Effector CD4-positive, alpha-beta T cell (primary cell): ENCODE measurements around the gene FAM187B.
"Not testable (repeated sequence)": the region's sequence is repeated elsewhere in the genome, so short reads cannot be mapped to it uniquely, and the experiment has no call there.

Experiments used
- DNase-seq: peaks from one replicate; pipeline ENCODE4 v3.0.0-alpha.2; 2020

The FAM187B gene

GRCh38 chr19:35231956-35232645 is 3.6 kb upstream of the FAM187B start:
- no peak for DNase-seq

DNA sequence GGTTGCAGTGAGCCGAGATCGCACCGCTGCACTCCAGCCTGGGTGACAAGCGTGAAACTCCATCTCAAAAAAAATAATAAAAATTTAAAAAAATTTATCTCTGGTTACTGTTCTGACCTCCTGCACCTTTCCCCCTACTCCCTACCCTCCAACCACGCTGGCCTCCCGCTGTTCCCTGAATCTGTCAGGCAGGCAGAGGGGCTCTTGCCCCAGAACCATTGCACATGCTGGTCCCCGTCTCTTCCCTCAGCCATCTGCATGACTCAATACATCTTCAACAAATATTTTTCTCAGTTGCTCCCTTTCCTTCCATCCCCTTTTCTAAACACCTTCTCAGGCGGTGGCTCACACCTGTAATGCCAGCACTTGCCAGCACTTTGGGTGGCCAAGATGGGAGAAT is 1.1 kb upstream of the FAM187B start:
- no peak for DNase-seq

GRCh38 chr19:35226748-35227147 is 1.8 kb downstream of the FAM187B start:
- DNase-seq, result no peak

- DNase-seq, result no peak
These were observed 2.6 kb downstream of the FAM187B start for GRCh38 chr19:35225951-35226350.

DNA sequence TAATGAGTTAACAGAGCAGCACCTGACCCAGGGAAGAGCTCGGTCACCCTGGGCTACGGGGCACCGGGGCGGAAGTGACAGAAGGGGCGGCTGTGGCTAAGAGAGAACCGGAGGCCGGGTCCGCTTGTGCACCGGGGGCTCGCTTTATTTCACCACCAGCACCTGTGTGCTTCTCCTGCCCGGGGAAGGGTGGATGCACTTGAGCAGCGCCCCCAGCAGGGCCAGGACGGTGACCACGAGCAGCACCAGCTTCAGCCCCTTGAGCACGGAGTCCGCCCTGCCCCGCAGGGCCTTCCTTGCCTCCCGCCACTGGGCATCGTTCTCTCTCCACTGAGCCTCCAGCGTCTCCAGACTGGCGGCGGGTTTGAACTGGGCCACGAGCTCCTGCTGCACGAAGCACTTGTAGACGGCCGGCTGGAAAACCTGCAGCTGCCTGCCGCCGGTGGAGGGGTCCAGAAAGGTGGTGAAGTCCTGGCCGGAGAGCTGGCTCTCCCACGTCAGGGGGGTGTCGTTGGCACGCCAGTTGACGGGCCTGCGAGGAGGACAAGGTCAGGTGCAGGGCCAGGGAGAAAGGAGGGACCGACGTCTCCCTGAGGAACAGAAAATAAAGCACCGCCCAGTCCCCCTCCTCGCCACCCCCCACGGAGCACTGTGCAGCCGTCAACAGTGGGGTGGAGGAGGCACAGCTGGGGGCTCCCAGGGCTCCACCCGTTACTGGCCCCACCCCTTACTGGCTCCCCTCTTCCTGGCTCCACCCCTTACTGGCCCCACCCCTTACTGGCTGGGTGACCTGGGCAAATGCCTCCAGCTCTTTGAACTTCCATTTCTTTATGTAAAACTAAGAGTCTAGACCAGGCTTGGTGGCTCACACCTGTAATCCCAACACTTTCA is 3.6 kb downstream of the FAM187B start:
- no peak for DNase-seq

GRCh38 chr19:35223862-35224505 is 4.6 kb downstream of the FAM187B start:
- DNase-seq, result no peak

GRCh38 chr19:35223084-35223790 is 5.3 kb downstream of the FAM187B start:
- no peak for DNase-seq

DNA sequence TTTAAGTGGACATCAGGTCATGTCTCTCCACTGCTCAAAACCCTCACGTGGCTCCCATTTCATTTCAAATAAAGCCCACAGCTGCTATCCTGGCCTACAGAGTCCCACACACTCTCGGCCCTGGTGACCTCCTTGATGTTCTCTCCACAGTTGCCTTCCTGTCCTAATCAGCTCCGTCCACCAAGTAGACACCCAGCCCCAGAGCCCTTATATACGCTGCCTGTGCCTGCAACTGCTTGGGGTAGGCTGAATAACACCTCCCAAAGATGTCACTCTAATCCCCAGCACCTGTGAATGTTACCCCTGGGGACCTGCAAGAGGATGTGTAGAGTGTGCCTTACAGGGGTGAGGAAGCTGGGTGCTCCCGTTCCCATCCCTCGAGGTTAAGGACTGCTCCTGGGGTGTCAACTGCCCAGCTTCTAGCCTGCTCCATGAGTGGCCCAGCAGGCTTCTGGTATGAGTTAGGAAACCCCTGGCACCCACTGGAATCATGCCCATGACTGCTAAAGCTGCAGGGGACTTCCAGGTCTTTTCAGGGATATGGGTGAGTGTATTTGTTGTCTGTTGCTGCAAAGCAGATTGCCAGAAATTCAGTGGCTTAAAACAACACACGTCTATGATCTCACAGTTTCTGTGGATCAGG is 6.0 kb downstream of the FAM187B start:
- DNase-seq, result no peak

DNA sequence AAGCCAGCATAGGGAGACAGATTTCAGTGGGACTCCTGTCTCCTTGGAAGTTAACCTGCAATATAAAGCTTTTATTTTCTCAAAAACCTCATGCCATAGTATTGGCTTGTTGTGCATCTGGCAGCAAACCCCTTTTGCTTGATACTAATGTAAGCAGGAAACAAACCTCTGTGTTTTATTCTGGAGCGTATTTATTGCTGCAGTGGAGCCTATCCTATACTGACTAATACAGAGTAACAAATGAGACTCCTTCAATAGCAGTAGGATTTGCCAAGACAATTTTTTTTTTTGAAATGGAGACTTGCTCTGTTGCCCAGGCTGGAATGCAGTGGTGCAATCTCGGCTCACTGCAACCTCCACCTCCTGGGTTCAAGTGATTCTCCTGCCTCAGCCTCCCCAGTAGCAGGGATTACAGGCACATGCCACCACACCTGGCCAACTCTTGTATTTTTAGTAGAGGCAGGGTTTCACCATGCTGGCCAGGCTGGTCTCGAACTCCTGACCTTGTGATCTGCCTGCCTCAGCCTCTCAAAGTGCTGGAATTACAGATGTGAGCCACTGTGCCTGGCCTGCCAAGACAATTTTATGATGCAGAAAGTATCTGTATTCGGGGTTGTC is 7.5 kb downstream of the FAM187B start:
- not testable (repeated sequence) for DNase-seq

DNA sequence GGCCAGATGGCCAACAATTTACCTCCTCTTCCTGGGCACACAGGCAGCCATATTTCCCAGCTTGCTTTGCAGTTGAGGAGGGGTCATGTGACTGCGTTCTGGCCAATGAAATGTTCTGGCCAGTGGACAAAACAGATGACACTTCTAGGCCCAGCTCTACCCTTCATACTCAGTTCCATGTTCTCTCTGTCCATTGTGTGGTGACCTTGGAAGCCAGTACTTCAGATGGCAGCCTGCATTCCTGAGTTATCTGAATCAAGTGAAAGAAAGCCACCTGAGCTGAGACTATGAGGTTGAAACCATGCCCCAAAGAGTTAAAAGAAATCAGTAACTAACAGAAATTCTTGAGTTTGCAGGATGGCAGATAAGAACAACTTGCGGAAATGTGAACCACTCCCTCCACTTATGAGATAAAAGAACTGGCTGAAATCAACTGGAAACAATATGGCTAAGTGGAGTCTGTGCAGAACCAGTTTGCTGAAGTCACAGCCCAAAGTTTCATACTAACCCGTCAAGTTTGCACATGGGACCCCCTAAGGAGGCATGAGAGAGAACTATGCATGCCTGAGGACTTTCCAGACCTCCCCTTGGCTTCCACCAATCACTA is 8.1 kb downstream of the FAM187B start:
- DNase-seq, result no peak

DNA sequence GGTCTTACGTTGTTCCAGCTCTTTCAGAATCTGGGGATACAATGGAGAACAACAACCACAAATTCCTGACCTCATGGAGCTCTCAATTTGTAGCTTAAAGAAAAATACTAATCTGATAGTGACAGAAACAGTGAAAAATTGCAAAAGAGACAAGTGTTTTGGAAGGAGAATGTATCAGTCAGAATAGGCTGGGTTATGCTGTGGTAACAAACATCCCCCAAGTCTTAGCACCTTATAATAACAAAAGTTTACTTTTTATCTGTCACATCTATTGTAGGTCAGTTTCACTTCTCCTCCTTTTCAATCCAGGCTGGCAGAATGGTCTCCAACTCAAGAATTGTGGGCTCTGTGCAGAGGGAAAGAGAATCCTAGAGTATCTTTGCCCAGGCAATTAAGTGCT is 9.5 kb downstream of the FAM187B start:
- DNase-seq, result no peak

DNA sequence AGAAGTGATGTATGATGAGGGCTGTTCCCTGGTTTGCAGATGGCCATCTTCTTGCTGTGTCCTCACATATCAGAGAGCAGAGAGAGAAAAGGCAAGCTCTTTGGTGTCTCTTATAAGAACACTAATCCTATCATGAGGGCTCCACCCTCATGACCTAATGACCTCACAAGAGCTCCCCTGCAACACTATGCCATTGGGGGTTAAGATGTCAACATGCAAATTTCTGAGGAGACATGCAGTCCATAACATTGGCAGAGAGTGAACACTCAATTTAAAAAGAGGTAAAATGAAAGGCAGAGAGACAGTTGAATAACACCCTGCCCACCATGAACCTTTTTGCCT is 10.9 kb downstream of the FAM187B start:
- DNase-seq, result no peak

DNA sequence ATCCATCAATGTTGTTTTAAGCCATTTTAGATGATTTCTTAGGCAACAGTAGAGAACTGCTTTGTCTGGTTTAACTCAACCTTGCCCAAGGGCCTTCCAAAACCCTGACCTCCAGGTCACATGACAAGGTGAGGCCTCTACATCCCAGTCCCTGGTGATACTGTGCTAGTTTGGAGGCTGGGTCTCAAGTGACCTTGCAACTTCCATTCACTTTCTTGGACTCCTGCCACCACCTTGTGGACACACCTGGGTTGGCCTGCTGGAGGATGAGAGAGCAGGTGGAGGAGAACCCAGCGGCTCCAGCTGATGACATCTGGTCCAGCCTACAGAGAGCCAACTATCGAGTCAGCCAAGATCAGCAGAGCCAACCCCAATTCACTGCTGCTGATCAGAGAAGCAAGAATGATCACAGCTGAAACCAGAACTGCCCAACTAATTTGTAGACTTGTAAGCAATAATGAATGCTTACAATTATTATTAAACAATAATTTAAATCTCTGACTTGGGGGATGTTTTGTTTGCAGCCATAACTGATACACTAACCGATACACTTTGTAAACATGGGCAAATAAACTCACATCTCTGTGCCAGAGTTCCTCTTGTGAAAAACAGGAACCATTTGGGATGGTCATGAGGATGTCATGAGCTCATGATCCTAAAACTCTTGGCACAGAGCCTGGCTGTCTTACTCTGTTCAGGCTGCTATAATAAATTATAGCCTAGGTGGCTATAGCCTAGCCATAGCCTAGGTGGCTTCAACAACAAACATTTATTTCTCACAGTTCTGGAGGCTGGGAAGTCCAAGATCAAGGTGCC is 11.5 kb downstream of the FAM187B start:
- peak; percentile 30 for DNase-seq

GRCh38 chr19:35216016-35216832 is 12.3 kb downstream of the FAM187B start:
- DNase-seq, result no peak

- DNase-seq, result no peak
These were observed 13.6 kb downstream of the FAM187B start for GRCh38 chr19:35214766-35215422.

DNA sequence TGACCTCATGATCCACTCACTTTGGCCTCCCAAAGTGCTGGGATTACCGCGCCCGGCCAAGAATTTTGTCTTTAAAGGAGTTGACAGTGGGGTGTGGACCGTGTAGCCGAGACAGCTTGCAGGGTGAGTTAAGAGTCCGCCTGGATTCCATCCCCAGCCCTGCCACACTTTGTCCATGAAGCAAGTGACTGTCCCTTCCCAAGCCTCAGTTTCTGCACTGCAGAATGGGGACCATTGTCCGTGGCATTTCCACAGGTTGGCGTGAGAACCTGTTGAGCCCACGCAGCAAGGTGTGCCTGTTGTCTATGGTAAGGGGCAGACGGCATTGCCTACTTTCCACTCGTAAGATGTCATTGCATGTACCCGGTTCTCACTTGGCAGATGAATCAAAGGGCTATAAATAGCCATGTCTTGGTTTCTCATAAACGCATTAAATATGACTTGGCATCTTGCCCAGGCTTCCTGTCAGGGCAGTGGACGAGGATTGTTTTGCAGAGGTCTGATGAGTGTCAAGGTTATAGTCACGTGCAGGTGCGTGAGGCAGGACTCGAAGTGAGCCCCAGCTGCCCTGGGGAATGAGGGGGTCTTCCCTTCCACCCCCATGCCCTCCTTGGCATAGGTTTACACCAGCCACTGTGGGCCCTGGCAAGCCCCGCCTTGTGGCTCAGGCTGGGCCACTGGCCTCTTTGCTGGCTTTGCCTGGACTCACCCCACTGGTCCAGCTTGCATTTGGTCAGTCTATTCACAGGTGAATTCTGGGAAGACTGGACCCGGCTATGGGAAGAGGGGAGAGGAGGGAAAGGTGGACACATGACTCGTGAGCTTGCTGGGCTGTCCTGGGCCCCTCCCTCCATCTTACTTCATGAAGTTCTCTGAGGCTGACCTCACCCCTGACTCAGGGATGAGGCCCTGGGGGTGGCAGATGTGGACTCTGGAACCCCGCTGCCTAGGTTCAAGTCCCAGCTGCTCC is 14.6 kb downstream of the FAM187B start:
- DNase-seq, result peak; percentile 84

DNA sequence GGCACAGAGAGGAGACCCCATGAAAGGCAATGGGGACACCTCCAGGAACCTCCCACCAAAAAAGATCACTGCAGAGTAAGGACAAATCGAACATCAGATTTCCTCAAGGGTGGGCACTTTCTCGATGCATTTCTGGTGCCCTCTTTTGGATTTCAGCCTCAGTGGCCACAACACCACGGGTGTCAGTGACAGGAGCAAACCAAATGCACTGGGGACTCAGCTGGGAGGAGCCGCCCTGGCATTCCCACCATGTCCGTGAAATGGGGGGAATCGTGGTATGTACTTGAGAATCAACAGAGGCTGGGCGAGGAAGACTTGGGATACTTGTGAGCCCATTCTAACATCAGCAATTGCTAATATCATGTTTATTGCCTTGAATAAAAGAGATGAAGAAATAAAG is 16.3 kb downstream of the FAM187B start:
- DNase-seq, result no peak
